H1 (cell line): ENCODE results near the gene BRME1. TPM values are rescaled to one million over a fixed set of nuclear protein-coding genes. Genes with fewer than 3 reads are reported as not detected.

Source experiments
- CTBP2 ChIP-seq: IDR thresholded peaks from 2 replicates; pipeline ENCODE4 v1.7.0; 2011; ENCODE audit warnings: borderline replicate concordance, mild to moderate bottlenecking, moderate library complexity, mixed read lengths, low read length; ENCODE audit not compliant: insufficient read depth, insufficient read length
- EP300 ChIP-seq, 2 experiments: IDR thresholded peaks; 1 replicate in 1 of 2; 2 replicates in 1 of 2; pipeline ENCODE4 v1.6.1; 2011 to 2012; ENCODE audit warnings: low read depth in 2 of 2, low read length in 2 of 2, mild to moderate bottlenecking in 2 of 2, borderline replicate concordance in 1 of 2, inconsistent platforms in 1 of 2, moderate library complexity in 1 of 2
- GABPA ChIP-seq: IDR thresholded peaks from 2 replicates; pipeline ENCODE4 v1.6.1; 2011; ENCODE audit warnings: mild to moderate bottlenecking, low read length, moderate library complexity, borderline replicate concordance; ENCODE audit not compliant: insufficient read depth
- GTF2F1 ChIP-seq: IDR thresholded peaks from 2 replicates; pipeline ENCODE4 v1.6.1; 2012; ENCODE audit warnings: low read depth, low read length, improper control_type of control experiment, borderline replicate concordance
- RBBP5 ChIP-seq: IDR thresholded peaks from 2 replicates; pipeline ENCODE4 v1.7.1; 2012; ENCODE audit warnings: low read depth, mild to moderate bottlenecking, inconsistent platforms, low read length, moderate library complexity, borderline replicate concordance
- RXRA ChIP-seq: IDR thresholded peaks from 2 replicates; pipeline ENCODE4 v1.6.1; 2011; ENCODE audit warnings: low read depth, mild to moderate bottlenecking, low read length, moderate library complexity; ENCODE audit not compliant: insufficient read depth
- polyA plus RNA-seq, 7 experiments: library from polyadenylated mRNA; depleted of rRNA in 3 of 7; stranded (reverse) in 5 of 7; unstranded in 2 of 7; fragments of >200 nt in 5 of 7; fragments of 200-250 nt in 2 of 7; gene quantifications; 1 replicate in 5 of 7; 2 replicates in 1 of 7; 4 replicates in 1 of 7; pipeline versions ENCODE4 v1.2.1 to v1.2.3, GENCODE V29; 2011 to 2013; ENCODE audit warnings: missing spikeins in 2 of 7, mixed read lengths in 2 of 7
- total RNA-seq: library from RNA; stranded (reverse); fragmentation: NEBNext Ultra II Directional; extraction: Animal tissue kit (Norgen Biotek cat#: 25700); gene quantifications from 2 replicates; pipeline ENCODE4 v1.2.1, GENCODE V29; 2021
- TF ChIP-seq, protein P1 (sequence below): fragments of 300-600 bp; sonication (generic); IDR thresholded peaks from 2 replicates; pipeline ENCODE4 v1.7.1; 2012; ENCODE audit warnings: low read length, moderate library complexity, mild to moderate bottlenecking, inconsistent platforms; ENCODE audit not compliant: insufficient replicate concordance

BRME1 gene
- total and polyA plus RNA-seq, 2 of the 8 experiments (the other 6 are each of a cell fraction or from before 2014, with no cell fraction given): 4.6 to 4.7 TPM

DNA sequence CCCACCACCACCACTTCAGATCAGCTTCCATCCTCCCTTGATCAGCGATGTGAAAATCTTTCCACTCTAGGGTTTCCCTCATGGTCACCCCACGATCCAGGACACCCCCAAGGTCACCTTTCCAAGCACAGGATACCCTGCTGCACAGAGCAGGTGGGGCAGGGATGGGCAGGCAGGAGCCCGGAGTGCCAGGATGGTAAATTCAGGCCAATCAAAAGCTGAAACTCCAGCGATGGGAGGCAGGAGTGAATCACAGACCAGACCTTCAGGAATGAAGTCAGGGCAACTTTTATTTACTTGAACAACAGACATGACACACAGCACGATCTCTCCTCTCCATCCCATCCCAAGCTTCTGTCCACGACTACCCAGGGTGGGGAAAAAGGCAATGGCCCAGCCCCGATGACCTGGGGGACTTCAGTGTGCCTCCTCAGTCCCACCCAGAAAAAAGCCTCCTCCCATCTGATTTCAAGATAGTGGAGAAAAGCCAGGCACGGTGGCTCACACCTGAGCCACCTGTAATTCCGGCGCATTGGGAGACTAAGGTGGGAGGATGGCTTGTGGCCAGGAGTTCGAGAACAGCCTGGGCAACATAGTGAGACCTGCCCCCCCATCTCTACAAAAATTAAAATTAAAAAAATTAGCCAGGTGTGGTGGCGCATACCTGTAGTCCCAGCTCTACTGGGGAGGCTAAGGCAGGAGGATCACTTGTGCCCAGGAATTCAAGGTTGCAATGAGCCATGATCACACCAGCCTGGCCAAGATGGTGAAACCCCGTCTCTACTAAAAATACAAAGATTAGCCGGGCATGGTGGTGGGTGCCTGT, 71.5 kb downstream of the BRME1 start (continued):
- TF ChIP-seq, protein P1, sequence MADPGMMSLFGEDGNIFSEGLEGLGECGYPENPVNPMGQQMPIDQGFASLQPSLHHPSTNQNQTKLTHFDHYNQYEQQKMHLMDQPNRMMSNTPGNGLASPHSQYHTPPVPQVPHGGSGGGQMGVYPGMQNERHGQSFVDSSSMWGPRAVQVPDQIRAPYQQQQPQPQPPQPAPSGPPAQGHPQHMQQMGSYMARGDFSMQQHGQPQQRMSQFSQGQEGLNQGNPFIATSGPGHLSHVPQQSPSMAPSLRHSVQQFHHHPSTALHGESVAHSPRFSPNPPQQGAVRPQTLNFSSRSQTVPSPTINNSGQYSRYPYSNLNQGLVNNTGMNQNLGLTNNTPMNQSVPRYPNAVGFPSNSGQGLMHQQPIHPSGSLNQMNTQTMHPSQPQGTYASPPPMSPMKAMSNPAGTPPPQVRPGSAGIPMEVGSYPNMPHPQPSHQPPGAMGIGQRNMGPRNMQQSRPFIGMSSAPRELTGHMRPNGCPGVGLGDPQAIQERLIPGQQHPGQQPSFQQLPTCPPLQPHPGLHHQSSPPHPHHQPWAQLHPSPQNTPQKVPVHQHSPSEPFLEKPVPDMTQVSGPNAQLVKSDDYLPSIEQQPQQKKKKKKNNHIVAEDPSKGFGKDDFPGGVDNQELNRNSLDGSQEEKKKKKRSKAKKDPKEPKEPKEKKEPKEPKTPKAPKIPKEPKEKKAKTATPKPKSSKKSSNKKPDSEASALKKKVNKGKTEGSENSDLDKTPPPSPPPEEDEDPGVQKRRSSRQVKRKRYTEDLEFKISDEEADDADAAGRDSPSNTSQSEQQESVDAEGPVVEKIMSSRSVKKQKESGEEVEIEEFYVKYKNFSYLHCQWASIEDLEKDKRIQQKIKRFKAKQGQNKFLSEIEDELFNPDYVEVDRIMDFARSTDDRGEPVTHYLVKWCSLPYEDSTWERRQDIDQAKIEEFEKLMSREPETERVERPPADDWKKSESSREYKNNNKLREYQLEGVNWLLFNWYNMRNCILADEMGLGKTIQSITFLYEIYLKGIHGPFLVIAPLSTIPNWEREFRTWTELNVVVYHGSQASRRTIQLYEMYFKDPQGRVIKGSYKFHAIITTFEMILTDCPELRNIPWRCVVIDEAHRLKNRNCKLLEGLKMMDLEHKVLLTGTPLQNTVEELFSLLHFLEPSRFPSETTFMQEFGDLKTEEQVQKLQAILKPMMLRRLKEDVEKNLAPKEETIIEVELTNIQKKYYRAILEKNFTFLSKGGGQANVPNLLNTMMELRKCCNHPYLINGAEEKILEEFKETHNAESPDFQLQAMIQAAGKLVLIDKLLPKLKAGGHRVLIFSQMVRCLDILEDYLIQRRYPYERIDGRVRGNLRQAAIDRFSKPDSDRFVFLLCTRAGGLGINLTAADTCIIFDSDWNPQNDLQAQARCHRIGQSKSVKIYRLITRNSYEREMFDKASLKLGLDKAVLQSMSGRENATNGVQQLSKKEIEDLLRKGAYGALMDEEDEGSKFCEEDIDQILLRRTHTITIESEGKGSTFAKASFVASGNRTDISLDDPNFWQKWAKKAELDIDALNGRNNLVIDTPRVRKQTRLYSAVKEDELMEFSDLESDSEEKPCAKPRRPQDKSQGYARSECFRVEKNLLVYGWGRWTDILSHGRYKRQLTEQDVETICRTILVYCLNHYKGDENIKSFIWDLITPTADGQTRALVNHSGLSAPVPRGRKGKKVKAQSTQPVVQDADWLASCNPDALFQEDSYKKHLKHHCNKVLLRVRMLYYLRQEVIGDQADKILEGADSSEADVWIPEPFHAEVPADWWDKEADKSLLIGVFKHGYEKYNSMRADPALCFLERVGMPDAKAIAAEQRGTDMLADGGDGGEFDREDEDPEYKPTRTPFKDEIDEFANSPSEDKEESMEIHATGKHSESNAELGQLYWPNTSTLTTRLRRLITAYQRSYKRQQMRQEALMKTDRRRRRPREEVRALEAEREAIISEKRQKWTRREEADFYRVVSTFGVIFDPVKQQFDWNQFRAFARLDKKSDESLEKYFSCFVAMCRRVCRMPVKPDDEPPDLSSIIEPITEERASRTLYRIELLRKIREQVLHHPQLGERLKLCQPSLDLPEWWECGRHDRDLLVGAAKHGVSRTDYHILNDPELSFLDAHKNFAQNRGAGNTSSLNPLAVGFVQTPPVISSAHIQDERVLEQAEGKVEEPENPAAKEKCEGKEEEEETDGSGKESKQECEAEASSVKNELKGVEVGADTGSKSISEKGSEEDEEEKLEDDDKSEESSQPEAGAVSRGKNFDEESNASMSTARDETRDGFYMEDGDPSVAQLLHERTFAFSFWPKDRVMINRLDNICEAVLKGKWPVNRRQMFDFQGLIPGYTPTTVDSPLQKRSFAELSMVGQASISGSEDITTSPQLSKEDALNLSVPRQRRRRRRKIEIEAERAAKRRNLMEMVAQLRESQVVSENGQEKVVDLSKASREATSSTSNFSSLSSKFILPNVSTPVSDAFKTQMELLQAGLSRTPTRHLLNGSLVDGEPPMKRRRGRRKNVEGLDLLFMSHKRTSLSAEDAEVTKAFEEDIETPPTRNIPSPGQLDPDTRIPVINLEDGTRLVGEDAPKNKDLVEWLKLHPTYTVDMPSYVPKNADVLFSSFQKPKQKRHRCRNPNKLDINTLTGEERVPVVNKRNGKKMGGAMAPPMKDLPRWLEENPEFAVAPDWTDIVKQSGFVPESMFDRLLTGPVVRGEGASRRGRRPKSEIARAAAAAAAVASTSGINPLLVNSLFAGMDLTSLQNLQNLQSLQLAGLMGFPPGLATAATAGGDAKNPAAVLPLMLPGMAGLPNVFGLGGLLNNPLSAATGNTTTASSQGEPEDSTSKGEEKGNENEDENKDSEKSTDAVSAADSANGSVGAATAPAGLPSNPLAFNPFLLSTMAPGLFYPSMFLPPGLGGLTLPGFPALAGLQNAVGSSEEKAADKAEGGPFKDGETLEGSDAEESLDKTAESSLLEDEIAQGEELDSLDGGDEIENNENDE: no peak
- TF ChIP-seq EP300 (IDR thresholded peaks at IDR 0.05; ENCODE audit: borderline replicate concordance in 1 of 2, low read depth in 2 of 2, low read length in 2 of 2): no peak
- no peak for TF ChIP-seq GABPA
- no peak for TF ChIP-seq RXRA
- no peak for TF ChIP-seq CTBP2
- no peak for TF ChIP-seq RBBP5
- no peak for TF ChIP-seq GTF2F1
